ENCODE measurements around the gene PPARA. TPM values are rescaled to one million over a fixed set of nuclear protein-coding genes. Genes with fewer than 3 reads are reported as not detected.

The PPARA gene
- total RNA-seq, 3 donors from 2014 or later (not counting 1 experiment from before 2014, with no cell fraction given) = 20.1 to 27.8 (median 27.0) TPM

DNA sequence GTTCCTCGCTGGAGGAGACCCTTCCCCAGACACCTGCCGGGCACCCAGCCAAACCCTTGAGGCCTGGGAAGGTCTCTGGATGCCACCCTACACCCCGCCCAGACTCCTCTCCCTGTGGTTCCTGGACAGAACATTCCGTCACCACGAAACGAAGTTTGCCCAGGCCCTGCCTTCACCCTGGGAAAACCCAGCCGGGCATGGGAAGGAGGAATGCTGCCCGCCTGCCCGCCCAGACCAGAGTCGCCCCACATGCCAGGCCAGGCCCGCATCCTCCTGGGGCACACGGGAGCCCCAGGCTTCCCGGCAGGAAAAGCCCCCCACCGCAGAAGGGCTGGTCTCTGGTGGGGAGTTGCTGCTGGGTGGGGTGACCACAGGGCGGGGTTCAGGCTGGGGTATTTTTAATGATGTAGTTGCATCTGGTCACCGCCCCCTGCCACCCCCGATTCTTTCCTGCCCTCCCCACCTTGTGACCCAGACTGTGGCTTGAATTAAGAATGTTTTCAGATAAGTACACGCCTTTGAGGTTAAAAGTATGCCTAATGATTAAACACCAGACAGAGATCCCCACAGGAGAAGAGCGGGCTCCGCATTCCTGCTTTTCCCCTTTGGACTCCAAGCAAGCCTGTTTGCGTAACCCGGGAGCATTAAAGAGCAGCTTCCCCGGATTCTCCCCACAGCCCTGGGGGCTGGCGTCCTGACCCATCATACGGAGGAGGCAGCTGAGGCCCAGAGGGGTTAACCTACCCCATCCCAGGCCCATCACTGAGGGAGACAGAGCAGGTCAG, 44.6 kb upstream of the PPARA start:
- no peak overlapping the region for H3K27ac ChIP-seq (ENCODE audit: low read length)
- TF ChIP-seq, protein P1, sequence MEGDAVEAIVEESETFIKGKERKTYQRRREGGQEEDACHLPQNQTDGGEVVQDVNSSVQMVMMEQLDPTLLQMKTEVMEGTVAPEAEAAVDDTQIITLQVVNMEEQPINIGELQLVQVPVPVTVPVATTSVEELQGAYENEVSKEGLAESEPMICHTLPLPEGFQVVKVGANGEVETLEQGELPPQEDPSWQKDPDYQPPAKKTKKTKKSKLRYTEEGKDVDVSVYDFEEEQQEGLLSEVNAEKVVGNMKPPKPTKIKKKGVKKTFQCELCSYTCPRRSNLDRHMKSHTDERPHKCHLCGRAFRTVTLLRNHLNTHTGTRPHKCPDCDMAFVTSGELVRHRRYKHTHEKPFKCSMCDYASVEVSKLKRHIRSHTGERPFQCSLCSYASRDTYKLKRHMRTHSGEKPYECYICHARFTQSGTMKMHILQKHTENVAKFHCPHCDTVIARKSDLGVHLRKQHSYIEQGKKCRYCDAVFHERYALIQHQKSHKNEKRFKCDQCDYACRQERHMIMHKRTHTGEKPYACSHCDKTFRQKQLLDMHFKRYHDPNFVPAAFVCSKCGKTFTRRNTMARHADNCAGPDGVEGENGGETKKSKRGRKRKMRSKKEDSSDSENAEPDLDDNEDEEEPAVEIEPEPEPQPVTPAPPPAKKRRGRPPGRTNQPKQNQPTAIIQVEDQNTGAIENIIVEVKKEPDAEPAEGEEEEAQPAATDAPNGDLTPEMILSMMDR (IDR thresholded peaks at IDR 0.05) = no peak
- Mint-ChIP-seq H3K27me3 (ENCODE audit: low read depth in 2 of 2) (no peaks in the 10 kb centered on the region), H3K9me3 (no peaks in the 10 kb centered on the region), H3K4me3 (no peak overlapping the region), H3K4me1 (no peaks in the 10 kb centered on the region), H3K36me3 (no peaks in the 10 kb centered on the region), H3K27ac (no peak overlapping the region)
- ATAC-seq = no peak
- peaks cover 8% of the 10 kb centered on the region for H3K36me3 ChIP-seq (ENCODE audit: control insufficient read depth, insufficient read depth, low read length)
- intact Hi-C loops (cut with micrococcal nuclease) = no loop called here
- no peaks in the 10 kb centered on the region for H3K4me1 ChIP-seq (ENCODE audit: control insufficient read depth, insufficient read depth, low read length)
- H3K27me3 ChIP-seq (ENCODE audit: control insufficient read depth, insufficient read depth, low read length) = no peaks in the 10 kb centered on the region
- no peak for DNase-seq
- no peaks in the 10 kb centered on the region for H3K9me3 ChIP-seq (ENCODE audit: control insufficient read depth, insufficient read depth, low read length)
- 90% methylated on average over 22 of the region's 25 CpGs for WGBS (ENCODE audit: insufficient coverage)
- no peak overlapping the region for H3K4me3 ChIP-seq (ENCODE audit: low read length)

DNA sequence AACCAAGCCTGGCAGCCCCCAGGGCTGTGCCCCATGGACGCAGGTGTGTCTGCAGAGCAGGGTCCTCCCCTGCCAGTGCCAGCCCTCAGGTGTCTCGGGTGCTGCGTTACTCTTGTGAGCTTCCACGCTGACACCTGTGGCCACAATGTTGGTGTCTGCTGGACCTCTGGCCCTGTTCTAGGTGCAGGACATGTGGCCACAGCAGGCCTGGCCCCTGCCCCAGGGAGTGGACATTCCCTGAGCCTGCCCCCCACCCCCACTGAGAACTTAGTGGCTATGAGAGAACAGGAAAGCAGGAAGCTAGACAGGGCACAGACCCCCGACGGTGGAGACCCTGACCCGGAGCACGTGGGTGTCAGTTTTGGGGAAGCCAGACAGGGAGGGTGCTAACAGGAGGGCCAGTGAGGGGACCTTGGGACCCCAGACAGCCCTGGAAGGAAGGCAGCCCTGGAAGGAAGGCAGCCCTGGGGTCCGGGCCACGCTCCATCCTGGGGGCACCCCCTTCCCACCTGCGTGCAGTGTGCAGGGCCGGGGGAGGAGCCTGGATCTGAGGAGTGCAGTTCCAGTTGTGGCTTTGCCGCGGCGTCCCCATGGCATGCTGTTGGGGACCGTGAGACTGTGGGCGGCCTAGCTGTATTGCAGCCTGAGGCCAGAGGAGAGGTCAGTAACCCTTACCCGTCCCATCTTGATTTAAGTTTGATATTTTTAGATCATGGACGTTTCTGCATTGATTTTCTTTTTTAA, 43.9 kb upstream of the PPARA start:
- Histone ChIP-seq H3K27ac (ENCODE audit: low read length) (no peak overlapping the region), H3K4me3 (ENCODE audit: low read length) (no peak overlapping the region), H3K27me3 (ENCODE audit: control insufficient read depth, insufficient read depth, low read length) (no peaks in the 10 kb centered on the region), H3K36me3 (ENCODE audit: control insufficient read depth, insufficient read depth, low read length) (peaks cover 7% of the 10 kb centered on the region), H3K4me1 (ENCODE audit: control insufficient read depth, insufficient read depth, low read length) (no peaks in the 10 kb centered on the region), H3K9me3 (ENCODE audit: control insufficient read depth, insufficient read depth, low read length) (no peaks in the 10 kb centered on the region)
- no peak for DNase-seq
- Mint-ChIP-seq H3K4me1 (no peaks in the 10 kb centered on the region), H3K4me3 (no peak overlapping the region), H3K9me3 (no peaks in the 10 kb centered on the region), H3K36me3 (no peaks in the 10 kb centered on the region), H3K27me3 (ENCODE audit: low read depth in 2 of 2) (no peaks in the 10 kb centered on the region), H3K27ac (no peak overlapping the region)
- intact Hi-C loops (cut with micrococcal nuclease) = no loop called here
- TF ChIP-seq, protein P1 (IDR thresholded peaks at IDR 0.05) = no peak
- WGBS (ENCODE audit: insufficient coverage) = 90% methylated on average over 18 of the region's 19 CpGs
- ATAC-seq = no peak

DNA sequence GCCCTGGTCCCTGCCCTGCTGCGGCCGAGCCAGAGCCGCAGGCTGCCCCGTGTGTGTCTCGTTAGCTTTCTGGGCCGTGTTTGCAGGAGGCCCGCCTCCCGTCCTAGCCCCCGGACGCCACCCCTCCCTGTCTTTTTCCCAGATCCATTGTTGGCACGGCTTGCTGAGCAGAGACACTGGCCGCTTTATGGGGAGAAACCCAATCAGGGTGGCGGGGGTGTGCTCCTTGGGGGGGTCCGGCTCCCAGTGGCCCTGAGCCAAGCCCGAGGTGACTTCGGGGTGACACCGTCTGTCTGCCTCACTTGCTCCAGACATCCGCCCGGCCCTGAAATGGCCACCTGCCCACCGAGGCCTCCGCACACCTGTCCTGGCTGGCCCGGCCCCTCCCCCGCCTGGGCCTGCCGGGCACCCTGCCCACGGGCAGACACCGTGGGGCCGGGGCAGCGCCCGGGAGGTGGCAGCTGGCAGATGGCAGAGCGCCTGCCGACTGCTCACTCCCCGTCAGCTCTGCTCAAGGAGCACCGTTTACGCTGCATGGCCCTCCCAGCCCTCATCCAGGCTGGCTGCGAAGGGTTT, 43.1 kb upstream of the PPARA start:
- no peak overlapping the region for H3K4me3 Mint-ChIP-seq
- Histone ChIP-seq H3K27me3 (ENCODE audit: control insufficient read depth, insufficient read depth, low read length) (no peaks in the 10 kb centered on the region), H3K27ac (ENCODE audit: low read length) (no peak overlapping the region), H3K36me3 (ENCODE audit: control insufficient read depth, insufficient read depth, low read length) (peaks cover 4% of the 10 kb centered on the region), H3K4me3 (ENCODE audit: low read length) (no peak overlapping the region), H3K4me1 (ENCODE audit: control insufficient read depth, insufficient read depth, low read length) (no peaks in the 10 kb centered on the region), H3K9me3 (ENCODE audit: control insufficient read depth, insufficient read depth, low read length) (no peaks in the 10 kb centered on the region)
- no peak overlapping the region for H3K27ac Mint-ChIP-seq
- ATAC-seq (no peak), DNase-seq (no peak)
- TF ChIP-seq, protein P1 (IDR thresholded peaks at IDR 0.05) = no peak
- WGBS (ENCODE audit: insufficient coverage) = 92% methylated on average over 35 of the region's 35 CpGs
- H3K4me1 Mint-ChIP-seq = no peaks in the 10 kb centered on the region
- no peaks in the 10 kb centered on the region for H3K9me3 Mint-ChIP-seq
- intact Hi-C loops (cut with micrococcal nuclease) = no loop called here
- no peaks in the 10 kb centered on the region for H3K36me3 Mint-ChIP-seq
- H3K27me3 Mint-ChIP-seq (ENCODE audit: low read depth in 2 of 2) = no peaks in the 10 kb centered on the region

All from natural killer cell (primary cell).